Activated CD4-positive, alpha-beta T cell treated with anti-CD3 and anti-CD28 coated beads for 48 hours (primary cell): Measurements from ENCODE around the gene SYT12.
"Not testable (repeated sequence)": the region's sequence is repeated elsewhere in the genome, so short reads cannot be mapped to it uniquely, and the experiment has no call there.

Source experiments
- DNase-seq: peaks from one replicate; pipeline ENCODE4 v3.0.0-alpha.2; 2020

Gene SYT12, protein sequence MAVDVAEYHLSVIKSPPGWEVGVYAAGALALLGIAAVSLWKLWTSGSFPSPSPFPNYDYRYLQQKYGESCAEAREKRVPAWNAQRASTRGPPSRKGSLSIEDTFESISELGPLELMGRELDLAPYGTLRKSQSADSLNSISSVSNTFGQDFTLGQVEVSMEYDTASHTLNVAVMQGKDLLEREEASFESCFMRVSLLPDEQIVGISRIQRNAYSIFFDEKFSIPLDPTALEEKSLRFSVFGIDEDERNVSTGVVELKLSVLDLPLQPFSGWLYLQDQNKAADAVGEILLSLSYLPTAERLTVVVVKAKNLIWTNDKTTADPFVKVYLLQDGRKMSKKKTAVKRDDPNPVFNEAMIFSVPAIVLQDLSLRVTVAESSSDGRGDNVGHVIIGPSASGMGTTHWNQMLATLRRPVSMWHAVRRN

DNA sequence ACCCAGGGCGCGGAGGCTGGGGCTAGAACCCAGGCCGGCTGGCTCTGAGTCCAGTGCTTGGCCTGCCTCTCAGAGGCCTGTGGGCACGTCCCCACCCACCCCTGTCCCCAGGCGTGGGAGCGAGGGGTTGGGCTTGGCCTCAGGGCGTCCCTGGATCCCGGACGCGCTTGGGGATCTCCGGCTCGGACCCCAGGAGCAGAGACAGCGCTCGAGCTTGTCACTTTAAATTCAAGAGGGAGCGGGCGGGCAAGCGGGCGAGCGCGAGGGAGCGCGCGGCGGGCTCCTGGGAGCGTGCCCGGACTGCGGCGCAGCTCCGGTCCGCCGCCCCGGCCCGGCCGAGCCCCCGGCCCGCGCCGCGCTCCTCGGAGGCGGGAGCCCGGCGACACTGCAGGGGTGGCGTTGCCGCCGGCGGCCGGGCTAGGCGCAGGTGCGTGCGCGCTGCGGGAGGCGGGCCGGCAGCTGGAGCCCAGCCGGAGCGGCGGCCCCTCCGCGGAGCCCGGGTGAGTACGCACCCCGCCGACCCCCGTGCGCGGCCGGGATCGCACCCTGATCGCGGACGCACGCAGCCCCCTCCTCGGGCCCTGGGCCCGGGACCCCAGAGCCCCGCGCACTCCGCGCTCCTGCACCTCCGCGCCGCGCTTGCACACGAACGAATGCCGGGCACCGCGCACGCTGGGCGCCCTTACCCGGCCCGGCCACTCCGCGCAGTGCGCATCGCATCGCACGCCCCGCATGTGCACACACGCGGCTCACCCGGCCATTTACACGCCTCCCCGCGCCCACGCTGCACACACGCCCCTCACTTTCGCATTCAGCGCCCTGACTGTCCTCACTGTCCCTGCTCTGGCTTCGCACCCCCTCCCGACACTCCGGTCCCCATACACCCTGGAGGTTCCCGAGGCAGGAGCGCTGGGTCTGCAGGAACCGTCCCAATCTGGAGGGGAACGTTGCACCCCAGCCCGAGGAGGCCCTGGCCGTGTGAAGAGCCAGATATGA is at the start of gene SYT12:
Gene SYT12, plus strand, starts transcription at position 174 of the 996 bp plus-strand sequence. CDS start 7,011 bp downstream, outside the sequence.
- DNase-seq, result peak; percentile 30

DNA sequence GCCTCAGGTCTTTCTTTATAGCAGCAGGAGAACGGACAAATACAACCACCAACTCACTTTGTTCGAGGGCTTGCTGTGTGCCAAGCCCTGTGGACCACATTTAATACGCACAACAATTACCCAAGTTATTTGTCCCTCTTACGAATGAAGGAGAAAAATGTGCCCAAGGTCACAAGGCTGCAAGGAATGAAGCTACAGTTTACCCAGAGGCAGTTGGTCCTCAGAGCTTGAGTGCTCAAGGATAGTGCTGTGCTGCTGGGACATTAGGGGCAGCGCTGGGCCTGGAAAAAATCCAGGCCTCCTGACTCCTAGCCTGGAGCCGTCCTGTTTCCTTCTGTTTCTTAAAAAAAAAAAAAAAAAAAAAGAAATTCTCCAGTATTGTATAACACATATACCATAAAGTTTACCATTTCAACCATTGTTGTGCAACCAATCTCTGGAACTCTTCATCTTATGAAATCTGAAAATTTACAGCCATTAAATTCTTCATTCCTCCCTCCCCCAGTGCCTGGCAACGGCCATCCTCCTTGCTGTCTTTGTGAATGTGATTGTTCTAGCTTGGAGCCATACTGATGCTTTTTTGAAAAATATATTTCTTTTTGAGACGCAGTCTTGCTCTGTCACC is 48.9 kb upstream of the SYT12 start:
- no peak for DNase-seq

DNA sequence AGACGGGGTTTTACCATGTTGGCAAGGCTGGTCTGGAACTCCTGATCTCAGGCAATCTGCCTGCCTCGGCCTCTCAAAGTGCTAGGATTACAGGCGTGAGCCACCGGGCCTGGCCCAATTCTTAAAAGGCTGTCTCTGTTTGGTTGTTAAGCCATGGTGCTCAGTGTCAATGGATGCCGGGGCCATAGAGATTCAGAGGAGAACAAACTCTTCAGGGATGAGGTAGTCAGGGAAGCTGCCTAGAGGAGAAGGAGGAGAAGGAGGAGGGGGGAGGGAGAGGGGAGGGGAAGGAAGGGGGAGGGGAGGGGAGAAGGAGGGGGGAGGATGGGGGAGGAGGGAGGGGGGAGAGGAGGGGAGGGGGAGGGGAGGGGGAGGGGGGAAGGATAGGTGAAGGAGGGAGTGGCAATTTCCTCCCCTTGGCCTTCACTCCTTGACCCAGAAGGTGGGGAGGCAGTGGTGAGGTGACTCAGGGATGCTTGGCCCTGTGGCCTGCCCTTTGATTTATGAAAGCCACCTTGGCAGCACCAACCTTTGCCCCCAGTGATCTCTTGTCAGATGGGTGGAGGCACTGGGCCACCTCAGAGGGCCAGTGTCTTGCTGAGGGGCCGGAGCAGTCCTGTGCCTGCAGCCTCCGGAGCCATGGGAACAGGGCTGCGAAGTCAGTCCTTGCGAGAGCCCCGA is 48.1 kb upstream of the SYT12 start, which contains the start of gene C11orf86:
Gene C11orf86, plus strand, starts transcription at position 581 of the 681 bp plus-strand sequence. Its CDS starts 59 bp downstream, at position 640.
- no peak for DNase-seq

DNA sequence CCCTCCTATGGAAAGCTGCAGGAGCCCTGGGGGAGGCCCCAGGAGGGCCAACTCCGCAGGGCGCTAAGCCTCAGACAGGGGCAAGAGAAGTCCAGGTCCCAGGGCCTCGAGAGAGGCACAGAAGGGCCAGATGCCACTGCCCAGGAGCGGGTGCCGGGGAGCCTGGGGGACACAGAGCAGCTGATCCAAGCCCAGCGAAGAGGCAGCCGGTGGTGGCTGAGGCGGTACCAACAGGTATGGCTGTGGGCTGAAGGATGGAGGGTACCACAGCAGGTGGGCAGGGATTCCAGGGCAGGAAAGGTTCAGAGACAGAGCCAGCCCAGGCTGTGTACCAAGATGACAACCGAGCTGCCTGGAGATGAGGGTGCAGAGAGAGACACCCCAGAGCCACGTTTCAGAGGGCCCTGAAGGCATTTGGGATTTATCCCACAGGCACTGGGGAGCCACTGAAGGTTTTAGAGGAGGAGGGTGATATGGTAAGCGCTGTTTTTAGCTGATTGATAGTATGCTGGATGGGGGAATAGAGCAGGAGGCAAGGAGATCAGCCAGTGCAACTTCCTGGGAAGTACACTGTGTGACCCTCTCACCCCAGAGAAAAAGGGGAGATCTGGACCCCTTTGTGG is 47.4 kb upstream of the SYT12 start:
- DNase-seq, result no peak

DNA sequence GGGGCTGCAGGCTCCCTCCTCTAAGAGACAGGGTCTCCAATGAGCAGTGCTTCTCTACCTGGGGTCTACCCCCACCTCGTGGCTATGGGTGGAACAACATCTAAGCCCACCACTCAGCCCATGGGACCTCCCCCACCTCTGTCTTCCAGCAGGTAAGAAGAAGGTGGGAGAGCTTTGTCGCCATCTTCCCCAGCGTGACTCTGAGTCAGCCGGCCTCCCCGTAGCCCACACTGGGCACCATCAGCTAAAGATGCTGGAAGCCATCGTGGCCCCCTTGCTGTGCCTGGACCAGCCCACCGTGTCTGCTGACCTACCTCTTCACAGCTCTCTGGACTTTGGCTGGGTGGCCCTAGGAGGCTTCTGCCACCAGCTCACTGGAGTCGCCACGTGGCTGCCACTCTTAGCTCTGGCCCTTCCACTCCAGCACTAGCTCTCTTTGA is 46.9 kb upstream of the SYT12 start:
- peak; percentile 54 for DNase-seq

DNA sequence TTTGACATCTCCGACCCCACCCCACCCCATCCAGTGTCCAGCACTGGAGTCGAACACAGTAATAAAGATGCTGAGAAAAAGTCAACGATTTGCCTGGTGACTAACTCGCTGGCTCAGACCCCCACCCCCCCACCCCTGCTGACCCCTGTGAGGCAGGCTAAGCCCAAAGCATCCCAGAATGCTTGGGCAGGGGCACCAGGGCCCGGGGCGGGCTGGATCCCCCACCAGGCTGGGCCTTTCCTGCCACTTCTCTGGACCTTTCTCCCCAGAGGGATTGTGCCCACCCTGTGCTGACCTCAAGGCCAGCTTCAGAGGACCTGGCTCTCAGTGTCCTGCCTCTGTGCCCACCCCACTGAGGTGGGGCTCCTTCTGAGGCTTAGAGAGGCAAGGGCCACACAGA is 46.0 kb upstream of the SYT12 start:
- no peak for DNase-seq

DNA sequence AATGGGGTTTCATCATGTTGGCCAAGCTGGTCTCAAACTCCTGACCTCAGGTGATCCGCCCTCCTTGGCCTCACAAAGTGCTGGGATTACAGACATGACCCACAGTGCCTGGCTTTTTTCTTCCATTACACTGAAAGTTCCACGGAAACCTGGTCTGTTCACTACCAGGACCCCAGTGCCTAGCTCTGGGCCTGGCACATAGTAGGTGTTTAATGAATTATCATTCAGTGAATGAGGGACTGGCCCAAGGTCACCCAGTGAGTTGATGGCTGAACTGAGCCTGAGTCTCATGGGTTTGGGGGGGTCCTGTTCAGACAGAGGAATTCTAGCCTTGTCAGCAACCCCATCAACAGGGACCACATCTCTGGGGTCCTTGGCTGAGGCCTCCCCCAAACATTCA is 44.7 kb upstream of the SYT12 start:
- DNase-seq, result no peak

DNA sequence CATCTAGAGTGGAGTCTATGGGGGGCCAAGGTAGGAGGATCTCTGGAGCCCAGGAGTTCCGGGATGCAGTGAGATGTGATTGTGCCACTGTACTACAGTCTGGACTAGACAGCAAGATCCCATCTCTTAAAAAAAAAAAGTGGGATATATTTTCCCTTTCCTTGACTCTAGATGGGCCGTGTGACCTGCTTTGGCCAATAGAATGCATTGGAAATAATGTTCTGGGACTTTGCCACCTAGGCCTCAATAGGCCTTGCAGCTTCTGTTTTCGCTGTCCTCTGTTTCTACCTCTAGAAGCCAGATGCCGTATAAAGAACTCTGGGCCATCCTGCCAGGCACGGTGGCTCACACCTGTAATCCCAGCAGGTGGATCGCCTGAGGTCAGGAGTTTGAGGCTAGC is 44.2 kb upstream of the SYT12 start:
- DNase-seq, result no peak

DNA sequence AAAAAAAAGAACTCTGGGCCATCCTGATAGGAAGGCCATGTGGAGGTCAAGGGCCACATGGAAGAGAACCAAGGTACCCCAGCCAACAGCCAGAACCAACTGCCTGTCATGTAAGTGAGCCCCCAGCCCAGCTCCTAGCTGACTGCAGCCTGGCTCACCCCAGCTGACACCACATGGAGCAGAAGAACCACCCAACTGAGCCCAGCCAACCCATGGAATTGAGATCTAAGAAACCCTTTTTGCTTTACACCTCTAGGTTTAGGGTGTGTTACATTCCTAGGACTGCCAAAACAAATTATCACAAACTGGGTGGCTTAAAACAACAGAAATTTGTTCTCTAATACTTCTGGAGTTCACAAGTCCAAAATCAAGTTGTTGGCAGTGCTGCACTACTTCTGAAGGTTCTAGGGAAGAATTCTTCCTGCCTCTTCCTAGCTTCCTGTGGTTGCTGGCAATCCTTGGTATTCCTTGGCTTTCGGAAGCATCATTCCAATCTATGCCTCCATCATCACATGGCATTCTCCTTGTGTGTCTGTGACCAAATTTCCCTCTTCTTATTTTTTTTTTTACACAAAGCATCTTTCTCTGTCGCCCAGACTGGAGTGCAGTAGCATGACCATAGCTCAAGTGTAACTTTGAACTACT is 43.5 kb upstream of the SYT12 start:
- DNase-seq, result no peak

DNA sequence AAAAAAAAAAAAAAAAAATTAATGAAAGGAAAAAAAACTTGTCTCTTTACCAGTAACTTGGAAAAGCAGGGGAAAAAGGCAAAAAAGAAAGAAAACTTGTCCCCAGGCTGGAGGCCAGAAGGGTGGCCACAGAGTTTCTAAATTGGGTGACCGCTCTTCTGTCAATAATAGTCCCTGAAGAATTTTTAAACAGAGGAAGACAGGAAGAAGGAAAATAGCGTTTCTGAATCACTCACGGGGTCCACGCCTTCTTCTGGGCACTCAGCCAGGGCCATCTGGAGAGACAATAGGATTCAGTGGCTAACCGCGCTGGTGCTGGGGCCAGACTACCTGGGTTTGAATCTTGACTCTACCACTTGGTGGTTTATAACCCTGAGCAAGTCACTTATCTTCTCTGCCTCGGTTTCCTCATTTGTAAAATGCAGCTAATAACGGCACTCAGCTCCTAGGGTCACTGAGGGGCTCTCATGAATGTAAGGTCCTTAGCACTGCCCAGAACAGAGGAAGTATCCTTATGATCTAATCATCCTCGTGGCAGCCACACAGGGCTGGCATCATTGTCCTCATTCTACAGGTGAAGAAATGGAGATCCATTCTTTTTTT is 40.9 kb upstream of the SYT12 start:
- DNase-seq, result peak; percentile 56

DNA sequence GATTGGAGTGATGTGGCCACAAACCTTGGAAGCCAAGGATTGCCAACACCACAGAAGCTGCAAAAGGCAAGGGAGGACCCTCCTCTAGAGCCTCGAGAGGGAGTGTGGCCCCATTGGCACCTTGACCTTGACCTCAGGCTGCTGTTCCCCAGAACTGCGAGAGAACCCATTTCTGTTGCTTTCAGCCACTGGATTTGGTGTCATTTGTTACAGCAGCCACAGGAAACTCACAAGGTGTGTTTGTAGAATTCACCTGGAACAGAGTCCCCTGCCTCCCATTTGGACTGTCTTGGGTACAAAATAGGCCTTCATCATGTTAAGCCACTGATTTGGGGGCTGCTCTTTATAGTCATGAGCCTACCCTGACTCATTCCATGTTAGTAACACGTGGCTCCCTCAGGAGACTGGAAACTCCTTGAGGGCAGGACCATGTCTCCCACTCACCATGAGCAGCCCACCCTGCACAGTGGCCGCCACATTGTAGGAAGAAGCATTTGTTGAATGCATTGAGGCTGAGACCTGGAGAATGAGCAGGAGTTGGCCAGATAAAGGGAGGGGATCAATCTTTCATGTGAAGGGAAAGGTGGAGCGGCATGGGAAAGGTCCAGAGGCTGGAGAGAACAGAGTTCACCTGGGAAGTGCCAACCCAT is 39.5 kb upstream of the SYT12 start:
- DNase-seq, result no peak

DNA sequence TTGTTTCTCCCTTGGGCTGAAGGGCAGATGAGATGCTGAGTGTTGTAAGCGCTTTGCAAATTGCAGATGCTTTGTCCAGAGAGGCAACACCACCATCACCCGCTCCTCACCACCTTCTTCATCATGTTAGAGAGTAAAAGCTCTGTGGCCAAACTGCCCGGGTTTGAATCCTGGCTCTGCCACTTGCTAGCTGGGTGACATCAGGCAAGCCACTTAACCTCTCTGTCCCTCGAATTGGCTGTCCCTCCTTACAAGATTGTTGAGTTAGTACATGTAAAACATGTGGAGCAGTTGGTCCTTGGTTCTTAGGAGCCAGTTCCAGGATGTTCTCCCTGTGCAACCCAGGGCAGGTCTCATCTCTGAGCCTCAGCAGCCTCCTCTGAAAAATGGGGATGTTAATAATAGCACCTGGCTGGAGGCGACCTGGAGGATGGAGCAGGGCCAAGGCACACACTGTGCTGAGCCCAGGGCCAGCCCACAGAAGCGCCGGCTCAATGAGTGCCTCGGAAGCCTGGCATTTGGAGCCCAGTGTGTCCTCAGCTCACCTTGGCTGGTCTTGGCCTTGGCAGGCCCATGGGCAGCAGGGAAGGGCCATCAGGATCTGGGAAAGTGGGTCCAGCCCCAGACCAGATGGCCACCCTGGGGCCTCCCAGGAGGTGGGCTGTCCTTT is 37.3 kb upstream of the SYT12 start:
- no peak for DNase-seq

DNA sequence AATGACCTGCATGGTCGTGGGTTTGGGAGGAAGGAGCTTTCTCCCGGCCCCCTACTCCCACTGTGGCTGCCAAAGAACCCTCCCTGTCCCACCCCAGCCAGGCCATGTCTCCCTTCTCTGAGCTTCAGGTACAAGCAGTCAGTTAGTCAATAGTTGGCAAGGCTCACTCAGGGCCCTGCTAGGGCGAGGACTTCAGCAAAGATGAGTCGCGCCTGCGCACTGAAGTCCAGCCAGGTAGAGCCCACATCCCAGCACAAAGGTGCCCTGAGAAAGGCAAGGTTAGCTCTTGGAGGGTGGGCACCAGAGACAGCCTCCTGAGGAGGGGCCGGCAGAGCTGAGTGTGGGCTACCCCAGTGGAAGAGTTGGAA is 36.8 kb upstream of the SYT12 start:
- DNase-seq, result no peak

DNA sequence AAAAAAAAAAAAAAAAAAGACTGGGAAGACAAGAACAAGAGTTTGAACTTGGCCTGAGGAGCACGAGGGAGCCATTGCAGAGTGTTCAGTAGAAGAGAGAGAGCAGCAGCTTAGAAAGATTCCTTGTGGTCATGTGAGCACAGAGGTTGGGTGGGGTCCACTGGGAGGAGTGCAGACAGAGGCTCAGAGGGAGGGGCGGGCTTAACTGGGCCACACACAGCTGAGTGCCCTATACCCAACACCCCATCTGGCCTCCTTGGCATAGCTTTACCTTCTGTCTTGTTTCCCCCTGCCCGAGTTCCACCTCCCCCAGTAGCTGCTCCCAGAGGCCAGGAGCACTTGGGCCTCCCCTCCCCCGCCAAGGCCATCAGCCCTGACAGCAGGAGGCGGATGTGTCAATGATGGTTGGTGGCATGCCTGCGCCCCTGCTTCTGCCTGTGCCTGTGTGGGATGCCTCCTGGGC is 35.7 kb upstream of the SYT12 start:
- no peak for DNase-seq

DNA sequence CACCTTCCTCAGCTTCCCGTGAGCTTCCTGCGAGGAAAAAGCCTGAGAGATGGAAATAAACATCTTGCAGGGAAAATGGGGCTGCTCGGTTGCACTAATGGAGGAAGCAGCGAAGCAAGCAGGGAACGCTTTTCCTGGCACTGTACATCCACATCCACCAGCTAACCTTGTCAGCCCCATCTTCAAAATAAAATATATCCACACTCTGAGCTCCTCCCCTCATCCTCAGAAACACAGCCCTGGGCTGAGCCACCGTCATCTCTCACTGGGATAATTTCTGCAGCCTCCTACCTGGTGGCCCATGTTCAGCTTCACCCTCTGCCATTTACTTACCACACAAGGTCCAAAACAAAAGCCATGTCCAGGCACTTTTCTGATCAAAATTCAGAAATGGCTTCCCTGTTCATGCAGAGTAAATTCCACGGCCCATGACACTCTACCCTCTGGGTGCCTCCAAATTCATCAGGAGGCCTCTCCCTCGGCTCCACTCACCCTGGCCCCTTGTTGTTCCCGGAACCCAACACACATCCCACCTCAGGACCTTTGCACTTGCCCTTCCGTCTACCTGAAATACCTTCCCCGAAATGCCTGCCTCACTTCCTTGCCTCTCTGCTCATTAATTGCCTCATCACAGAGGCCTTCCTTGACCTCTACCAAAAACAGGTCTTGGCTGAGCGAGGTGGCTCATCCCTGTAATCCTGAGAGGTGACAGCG is 34.9 kb upstream of the SYT12 start:
- DNase-seq, result no peak

DNA sequence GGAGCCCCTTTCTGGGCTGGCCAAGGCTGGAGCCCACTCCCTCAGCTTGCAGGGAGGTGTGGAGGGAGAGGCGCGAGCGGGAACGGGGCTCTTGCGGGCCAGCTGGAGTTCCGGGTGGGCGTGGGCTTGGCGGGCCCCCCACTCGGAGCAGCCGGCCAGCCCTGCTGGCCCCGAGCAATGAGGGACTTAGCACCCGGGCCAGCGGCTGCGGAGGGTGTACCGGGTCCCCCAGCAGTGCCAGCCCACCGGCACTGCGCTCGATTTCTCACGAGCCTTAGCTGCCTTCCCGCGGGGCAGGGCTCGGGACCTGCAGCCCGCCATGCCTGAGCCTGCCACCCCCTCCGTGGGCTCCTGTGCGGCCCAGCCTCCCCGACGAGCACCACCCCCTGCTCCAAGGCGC is 34.2 kb upstream of the SYT12 start:
- DNase-seq, result not testable (repeated sequence)

DNA sequence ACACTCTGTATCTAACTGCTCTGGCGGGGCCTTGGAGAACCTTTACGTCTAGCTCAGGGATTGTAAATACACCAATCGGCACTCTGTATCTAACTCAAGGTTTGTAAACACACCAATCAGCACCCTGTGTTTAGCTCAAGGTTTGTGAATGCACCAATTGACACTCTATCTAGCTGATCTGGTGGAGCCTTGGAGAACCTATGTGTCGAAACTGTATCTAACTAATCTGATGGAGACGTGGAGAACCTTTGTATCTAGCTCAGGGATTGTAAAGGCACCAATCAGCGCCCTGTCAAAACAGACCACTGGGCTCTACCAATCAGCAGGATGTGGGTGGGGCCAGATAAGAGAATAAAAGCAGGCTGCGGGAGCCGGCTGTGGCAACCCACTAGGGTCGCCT is 33.6 kb upstream of the SYT12 start:
- not testable (repeated sequence) for DNase-seq

DNA sequence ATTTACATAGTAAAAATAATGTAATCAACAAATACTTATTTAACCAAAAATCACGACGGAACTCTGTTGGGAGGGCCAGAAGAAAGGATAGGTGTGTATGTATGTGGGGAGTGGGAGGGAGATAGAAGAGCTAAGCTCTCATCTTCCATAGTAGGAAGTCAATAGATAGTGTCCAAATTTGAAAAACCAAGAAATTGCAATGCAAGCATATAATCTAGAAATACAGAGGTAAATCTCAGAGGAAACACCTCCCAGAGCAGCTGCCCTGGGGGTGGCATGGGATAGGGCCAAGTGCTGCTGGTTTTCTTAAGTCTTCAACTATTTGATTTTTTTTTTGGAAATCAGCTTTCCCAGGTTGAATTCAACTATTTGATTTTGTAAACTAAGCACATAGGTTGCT is 30.9 kb upstream of the SYT12 start:
- DNase-seq, result no peak

DNA sequence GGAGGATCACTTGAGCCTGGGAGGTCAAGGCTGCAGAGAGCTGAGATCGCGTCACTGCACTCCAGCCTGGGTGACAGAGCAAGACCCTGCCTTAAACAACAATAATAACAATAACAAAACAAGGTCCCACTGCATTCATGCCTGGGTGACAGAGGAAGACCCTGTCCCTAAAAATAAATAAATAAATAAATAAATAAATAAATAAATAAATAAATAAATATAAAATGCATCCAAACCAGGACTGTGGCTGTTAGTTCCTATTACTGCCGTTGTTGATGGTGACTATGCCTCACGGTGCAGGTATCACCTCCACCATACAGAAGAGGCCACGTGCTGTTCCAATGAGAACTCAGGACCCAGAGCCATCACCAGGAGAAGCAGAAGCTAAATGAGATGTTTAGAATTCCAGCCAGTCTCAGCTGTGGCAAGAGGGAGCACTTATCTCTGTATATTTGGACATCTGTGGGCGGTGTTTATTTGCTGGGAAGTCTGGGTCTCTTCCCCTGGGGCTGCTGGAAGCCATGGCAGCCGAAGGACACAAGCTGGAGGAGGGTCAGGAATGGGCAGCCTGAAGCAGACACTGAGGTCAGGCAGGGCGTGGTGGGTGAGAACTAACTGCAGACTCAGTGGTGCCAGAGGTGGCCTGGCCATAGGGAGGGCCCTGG is 26.2 kb upstream of the SYT12 start:
- DNase-seq, result no peak
